ENCODE measurements around the gene RASGRF2. TPM values are rescaled to one million over a fixed set of nuclear protein-coding genes. Genes with fewer than 3 reads are reported as not detected.

RASGRF2 gene
- total RNA-seq, 5 donors from 2014 or later (not counting 1 experiment from before 2014, with no cell fraction given), result 25.2 to 53.0 (median 27.0) TPM

- Mint-ChIP-seq H3K36me3 (peaks cover 4% of the 10 kb centered on the region), H3K4me1 (peaks cover 78 to 85% (median 81%) of the 10 kb centered on the region in 3 donors), H3K27ac (peak overlapping the region; percentile 68 to 79), H3K27me3 (no peaks in the 10 kb centered on the region), H3K9me3 (peaks cover 0 to 3% (median 0%) of the 10 kb centered on the region in 3 donors), H3K4me3 (peak overlapping the region in 1 of 3 donors; percentile 4)
- peaks cover 0 to 2% of the 10 kb centered on the region in 2 donors for H3K36me3 ChIP-seq (ENCODE audit: control insufficient read depth in 2 of 2, extremely low read depth in 1 of 2, insufficient read depth in 1 of 2, low read length in 1 of 2)
- peak in 1 of 4 experiments; percentile 59 for ATAC-seq (replicated peaks in 1 of 4)
- POLR2A ChIA-PET, result interaction anchor here (0.5 to 0.6 kb wide), 3 partner anchors 9 to 940 kb away, joined by 4 read pairs; no protein-coding TSS in a partner anchor
- H3K27me3 ChIP-seq (replicated peaks in 1 of 2; ENCODE audit: control insufficient read depth in 2 of 2, extremely low read depth in 1 of 2, insufficient read depth in 2 of 2, low read length in 1 of 2), result no peaks in the 10 kb centered on the region
- CTCF ChIA-PET, result interaction anchor here in 1 of 2 donors (0.7 to 1.0 kb wide), 2 partner anchors 24 to 305 kb away, joined by 3 read pairs; no protein-coding TSS in a partner anchor
- no peak for DNase-seq
- no peak overlapping the region for H3K27ac ChIP-seq (ENCODE audit: low read length)
- no peak overlapping the region for H3K4me3 ChIP-seq (ENCODE audit: control insufficient read depth in 1 of 2, extremely low read depth in 1 of 2, low read length in 1 of 2)
- H3K4me1 ChIP-seq (ENCODE audit: control insufficient read depth in 1 of 2, extremely low read depth in 1 of 2, insufficient read depth in 2 of 2, low read length in 2 of 2), result peaks cover 20% of the 10 kb centered on the region in 2 experiments
- no CpG with 5 or more reads among the region's 2 CpGs for WGBS (ENCODE audit: insufficient coverage)
- H3K9me3 ChIP-seq, result no peaks in the 10 kb centered on the region
Observed at GRCh38 chr5:80985600-80986228, 25.6 kb downstream of the RASGRF2 start.

DNA sequence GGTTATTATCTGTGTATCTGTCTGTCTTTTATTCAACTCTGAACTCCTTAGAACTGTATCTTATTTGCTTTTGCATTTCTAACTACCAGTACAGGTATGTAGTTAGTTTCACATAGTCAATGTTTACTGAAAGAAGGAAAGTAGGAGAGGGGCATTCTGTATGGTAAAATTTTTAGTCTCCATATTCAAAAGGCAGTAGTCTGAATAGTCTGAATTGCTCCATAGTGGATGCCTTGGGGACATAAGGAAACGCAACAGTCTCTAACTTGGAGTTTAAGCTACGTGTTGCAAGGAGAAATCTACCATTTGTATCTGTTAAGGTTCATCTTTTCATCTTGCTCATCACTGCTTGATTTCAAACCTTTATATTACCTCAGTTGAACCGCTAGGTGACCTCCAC lies 26.2 kb downstream of the RASGRF2 start:
- H3K27ac ChIP-seq (ENCODE audit: low read length), result no peak overlapping the region
- Mint-ChIP-seq H3K27ac (peak overlapping the region; percentile 24 to 74), H3K4me3 (peak overlapping the region in 1 of 3 donors; percentile 54), H3K27me3 (no peaks in the 10 kb centered on the region), H3K4me1 (peaks cover 77 to 83% (median 79%) of the 10 kb centered on the region in 3 donors), H3K36me3 (peaks cover 4% of the 10 kb centered on the region), H3K9me3 (peaks cover 0 to 3% (median 0%) of the 10 kb centered on the region in 3 donors)
- H3K4me1 ChIP-seq (ENCODE audit: control insufficient read depth in 1 of 2, extremely low read depth in 1 of 2, insufficient read depth in 2 of 2, low read length in 2 of 2), result peaks cover 20% of the 10 kb centered on the region in 2 experiments
- H3K36me3 ChIP-seq (ENCODE audit: control insufficient read depth in 2 of 2, extremely low read depth in 1 of 2, insufficient read depth in 1 of 2, low read length in 1 of 2), result peaks cover 0 to 2% of the 10 kb centered on the region in 2 donors
- no peaks in the 10 kb centered on the region for H3K9me3 ChIP-seq
- CTCF ChIA-PET, result interaction anchor here in 1 of 2 donors (0.7 to 1.0 kb wide), 2 partner anchors 25 to 304 kb away, joined by 3 read pairs; no protein-coding TSS in a partner anchor
- no peaks in the 10 kb centered on the region for H3K27me3 ChIP-seq (replicated peaks in 1 of 2; ENCODE audit: control insufficient read depth in 2 of 2, extremely low read depth in 1 of 2, insufficient read depth in 2 of 2, low read length in 1 of 2)
- WGBS (ENCODE audit: insufficient coverage), result 85% methylated on average over 3 of the region's 3 CpGs
- H3K4me3 ChIP-seq (ENCODE audit: control insufficient read depth in 1 of 2, extremely low read depth in 1 of 2, low read length in 1 of 2), result no peak overlapping the region
- POLR2A ChIA-PET, result interaction anchor here in 1 of 2 donors (0.5 to 0.6 kb wide), 3 partner anchors 18 to 941 kb away, joined by 4 read pairs; no protein-coding TSS in a partner anchor
- ATAC-seq (replicated peaks in 1 of 4) (no peak), DNase-seq (no peak)

- CTCF ChIA-PET, result interaction anchor here (1.0 to 1.5 kb wide), 3 partner anchors 12 to 25 kb away, joined by 3 to 9 read pairs (median 3); no protein-coding TSS in a partner anchor
- peak overlapping the region in 2 of 3 donors; percentile 13 to 54 for H3K4me3 Mint-ChIP-seq
- H3K27me3 ChIP-seq (replicated peaks in 1 of 2; ENCODE audit: control insufficient read depth in 2 of 2, extremely low read depth in 1 of 2, insufficient read depth in 2 of 2, low read length in 1 of 2), result no peaks in the 10 kb centered on the region
- no peaks in the 10 kb centered on the region for H3K27me3 Mint-ChIP-seq
- peaks cover 0 to 1% (median 0%) of the 10 kb centered on the region in 3 donors for H3K9me3 Mint-ChIP-seq
- H3K4me3 ChIP-seq (ENCODE audit: control insufficient read depth in 1 of 2, extremely low read depth in 1 of 2, low read length in 1 of 2), result no peak overlapping the region
- peak overlapping the region; percentile 62 to 74 for H3K27ac Mint-ChIP-seq
- POLR2A ChIA-PET, result interaction anchor here (0.5 to 0.8 kb wide), 3 partner anchors 13 to 127 kb away, joined by 4 to 5 read pairs (median 4); no protein-coding TSS in a partner anchor
- peaks cover 0 to 2% of the 10 kb centered on the region in 2 donors for H3K36me3 ChIP-seq (ENCODE audit: control insufficient read depth in 2 of 2, extremely low read depth in 1 of 2, insufficient read depth in 1 of 2, low read length in 1 of 2)
- no peak overlapping the region for H3K27ac ChIP-seq (ENCODE audit: low read length)
- ATAC-seq (replicated peaks in 1 of 4) (peak in 1 of 4 experiments; percentile 10), DNase-seq (no peak)
- H3K4me1 Mint-ChIP-seq, result peaks cover 78 to 82% (median 78%) of the 10 kb centered on the region in 3 donors
- H3K4me1 ChIP-seq (ENCODE audit: control insufficient read depth in 1 of 2, extremely low read depth in 1 of 2, insufficient read depth in 2 of 2, low read length in 2 of 2), result peaks cover 17 to 20% of the 10 kb centered on the region in 2 experiments
- no peaks in the 10 kb centered on the region for H3K9me3 ChIP-seq
- H3K36me3 Mint-ChIP-seq, result peaks cover 1% of the 10 kb centered on the region
- 90% methylated on average over 2 of the region's 7 CpGs for WGBS (ENCODE audit: insufficient coverage)
Observed at GRCh38 chr5:80987078-80987766, 27.1 kb downstream of the RASGRF2 start.

- no peaks in the 10 kb centered on the region for H3K9me3 ChIP-seq
- H3K4me3 ChIP-seq (ENCODE audit: control insufficient read depth in 1 of 2, extremely low read depth in 1 of 2, low read length in 1 of 2), result no peak overlapping the region
- no peak overlapping the region for H3K27ac ChIP-seq (ENCODE audit: low read length)
- H3K27me3 ChIP-seq (replicated peaks in 1 of 2; ENCODE audit: control insufficient read depth in 2 of 2, extremely low read depth in 1 of 2, insufficient read depth in 2 of 2, low read length in 1 of 2), result no peaks in the 10 kb centered on the region
- Mint-ChIP-seq H3K9me3 (no peaks in the 10 kb centered on the region), H3K4me3 (peak overlapping the region in 1 of 3 donors; percentile 0), H3K36me3 (peaks cover 4% of the 10 kb centered on the region), H3K27ac (peak overlapping the region in 1 of 2 donors; percentile 62), H3K27me3 (no peaks in the 10 kb centered on the region), H3K4me1 (peaks cover 85 to 87% (median 86%) of the 10 kb centered on the region in 3 donors)
- ATAC-seq (replicated peaks in 1 of 4) (no peak), DNase-seq (no peak)
- H3K4me1 ChIP-seq (ENCODE audit: control insufficient read depth in 1 of 2, extremely low read depth in 1 of 2, insufficient read depth in 2 of 2, low read length in 2 of 2), result peaks cover 18 to 24% of the 10 kb centered on the region in 2 experiments
- no CpG with 5 or more reads among the region's 2 CpGs for WGBS (ENCODE audit: insufficient coverage)
- peaks cover 0 to 2% of the 10 kb centered on the region in 2 donors for H3K36me3 ChIP-seq (ENCODE audit: control insufficient read depth in 2 of 2, extremely low read depth in 1 of 2, insufficient read depth in 1 of 2, low read length in 1 of 2)
- CTCF ChIA-PET, result no interaction called here
- POLR2A ChIA-PET, result no interaction called here
Observed at GRCh38 chr5:80988419-80988935, 28.3 kb downstream of the RASGRF2 start.

GRCh38 chr5:80989883-80990282 lies 29.7 kb downstream of the RASGRF2 start:
- H3K27ac ChIP-seq (ENCODE audit: low read length), result no peak overlapping the region
- Mint-ChIP-seq H3K36me3 (peaks cover 4% of the 10 kb centered on the region), H3K27ac (no peak overlapping the region), H3K9me3 (no peaks in the 10 kb centered on the region), H3K4me3 (no peak overlapping the region), H3K4me1 (peaks cover 87 to 90% (median 88%) of the 10 kb centered on the region in 3 donors), H3K27me3 (no peaks in the 10 kb centered on the region)
- ATAC-seq (replicated peaks in 1 of 4) (no peak), DNase-seq (no peak)
- H3K36me3 ChIP-seq (ENCODE audit: control insufficient read depth in 2 of 2, extremely low read depth in 1 of 2, insufficient read depth in 1 of 2, low read length in 1 of 2), result peaks cover 0 to 2% of the 10 kb centered on the region in 2 donors
- no peaks in the 10 kb centered on the region for H3K27me3 ChIP-seq (replicated peaks in 1 of 2; ENCODE audit: control insufficient read depth in 2 of 2, extremely low read depth in 1 of 2, insufficient read depth in 2 of 2, low read length in 1 of 2)
- peaks cover 23 to 28% of the 10 kb centered on the region in 2 experiments for H3K4me1 ChIP-seq (ENCODE audit: control insufficient read depth in 1 of 2, extremely low read depth in 1 of 2, insufficient read depth in 2 of 2, low read length in 2 of 2)
- CTCF ChIA-PET, result no interaction called here
- no CpG with 5 or more reads among the region's 3 CpGs for WGBS (ENCODE audit: insufficient coverage)
- POLR2A ChIA-PET, result interaction anchor here in 1 of 2 donors (0.6 to 0.7 kb wide), 2 partner anchors 18 to 62 kb away, joined by 3 read pairs; no protein-coding TSS in a partner anchor
- H3K9me3 ChIP-seq, result no peaks in the 10 kb centered on the region
- H3K4me3 ChIP-seq (ENCODE audit: control insufficient read depth in 1 of 2, extremely low read depth in 1 of 2, low read length in 1 of 2), result no peak overlapping the region

DNA sequence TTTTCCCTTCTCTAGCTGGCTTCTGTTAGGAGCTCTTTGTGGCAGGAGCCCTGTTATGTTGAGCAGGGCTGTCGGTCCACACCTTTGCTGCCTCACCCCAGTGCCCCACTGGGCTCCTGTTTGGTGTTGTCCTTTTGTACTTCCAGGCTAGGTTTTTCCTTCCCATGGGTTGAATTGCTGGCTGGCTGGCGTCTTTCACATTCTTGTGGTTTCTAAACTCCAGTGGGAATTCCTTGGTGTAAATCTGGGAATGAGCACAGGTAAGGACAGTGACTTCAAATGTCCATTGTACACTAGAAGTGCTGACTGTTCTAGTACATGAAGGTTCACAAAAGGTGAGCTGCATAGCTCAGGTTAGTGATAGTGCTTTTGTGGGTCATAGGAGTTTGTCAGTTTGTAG lies 30.4 kb downstream of the RASGRF2 start:
- 79% methylated on average over 2 of the region's 2 CpGs for WGBS (ENCODE audit: insufficient coverage)
- POLR2A ChIA-PET, result interaction anchor here in 1 of 2 donors (0.7 kb wide), 1 partner anchor 63 kb away, joined by 3 read pairs; no protein-coding TSS in a partner anchor
- no peak overlapping the region for H3K4me3 ChIP-seq (ENCODE audit: control insufficient read depth in 1 of 2, extremely low read depth in 1 of 2, low read length in 1 of 2)
- H3K9me3 ChIP-seq, result no peaks in the 10 kb centered on the region
- DNase-seq, result no peak
- no peak for ATAC-seq (replicated peaks in 1 of 4)
- Mint-ChIP-seq H3K4me3 (no peak overlapping the region), H3K36me3 (peaks cover 4% of the 10 kb centered on the region), H3K27ac (no peak overlapping the region), H3K27me3 (no peaks in the 10 kb centered on the region), H3K9me3 (no peaks in the 10 kb centered on the region), H3K4me1 (peaks cover 83 to 86% (median 84%) of the 10 kb centered on the region in 3 donors)
- CTCF ChIA-PET, result no interaction called here
- H3K36me3 ChIP-seq (ENCODE audit: control insufficient read depth in 2 of 2, extremely low read depth in 1 of 2, insufficient read depth in 1 of 2, low read length in 1 of 2), result peaks cover 0 to 2% of the 10 kb centered on the region in 2 donors
- no peaks in the 10 kb centered on the region for H3K27me3 ChIP-seq (replicated peaks in 1 of 2; ENCODE audit: control insufficient read depth in 2 of 2, extremely low read depth in 1 of 2, insufficient read depth in 2 of 2, low read length in 1 of 2)
- H3K27ac ChIP-seq (ENCODE audit: low read length), result no peak overlapping the region
- H3K4me1 ChIP-seq (ENCODE audit: control insufficient read depth in 1 of 2, extremely low read depth in 1 of 2, insufficient read depth in 2 of 2, low read length in 2 of 2), result peaks cover 23 to 28% of the 10 kb centered on the region in 2 experiments
